ENCODE measurements around the gene C11orf98. TPM values are rescaled to one million over a fixed set of nuclear protein-coding genes. Genes with fewer than 3 reads are reported as not detected.

Gene C11orf98
- total RNA-seq, 2 donors from 2014 or later = 125 to 140 TPM

GRCh38 chr11:62648967-62649364 is 16.0 kb downstream of the C11orf98 start:
- no peak overlapping the region for H3K9ac ChIP-seq (ENCODE audit: extremely low read depth, low read length, poor library complexity, severe bottlenecking)
- H3K27me3 ChIP-seq (ENCODE audit: control insufficient read depth, insufficient read depth, low read length, poor library complexity, severe bottlenecking) = no peaks in the 10 kb centered on the region
- no peak overlapping the region for H3K4me3 ChIP-seq (ENCODE audit: low read length)
- H3K4me3 Mint-ChIP-seq = no peak overlapping the region
- TF ChIP-seq, protein P1, sequence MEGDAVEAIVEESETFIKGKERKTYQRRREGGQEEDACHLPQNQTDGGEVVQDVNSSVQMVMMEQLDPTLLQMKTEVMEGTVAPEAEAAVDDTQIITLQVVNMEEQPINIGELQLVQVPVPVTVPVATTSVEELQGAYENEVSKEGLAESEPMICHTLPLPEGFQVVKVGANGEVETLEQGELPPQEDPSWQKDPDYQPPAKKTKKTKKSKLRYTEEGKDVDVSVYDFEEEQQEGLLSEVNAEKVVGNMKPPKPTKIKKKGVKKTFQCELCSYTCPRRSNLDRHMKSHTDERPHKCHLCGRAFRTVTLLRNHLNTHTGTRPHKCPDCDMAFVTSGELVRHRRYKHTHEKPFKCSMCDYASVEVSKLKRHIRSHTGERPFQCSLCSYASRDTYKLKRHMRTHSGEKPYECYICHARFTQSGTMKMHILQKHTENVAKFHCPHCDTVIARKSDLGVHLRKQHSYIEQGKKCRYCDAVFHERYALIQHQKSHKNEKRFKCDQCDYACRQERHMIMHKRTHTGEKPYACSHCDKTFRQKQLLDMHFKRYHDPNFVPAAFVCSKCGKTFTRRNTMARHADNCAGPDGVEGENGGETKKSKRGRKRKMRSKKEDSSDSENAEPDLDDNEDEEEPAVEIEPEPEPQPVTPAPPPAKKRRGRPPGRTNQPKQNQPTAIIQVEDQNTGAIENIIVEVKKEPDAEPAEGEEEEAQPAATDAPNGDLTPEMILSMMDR (conservative IDR thresholded peaks at IDR 0.05) = no peak
- WGBS, 2 experiments (ENCODE audit: insufficient coverage in 1 of 2, insufficient read length in 1 of 2) = 90 to 100% methylated on average over 4 to 11 of the region's 11 CpGs
- H3K4me1 ChIP-seq (ENCODE audit: control insufficient read depth, insufficient read depth, low read length) = no peaks in the 10 kb centered on the region
- no peak for DNase-seq
- no peaks in the 10 kb centered on the region for H3K9me3 Mint-ChIP-seq
- H3K4me1 Mint-ChIP-seq = peaks cover 7% of the 10 kb centered on the region
- peaks cover 24% of the 10 kb centered on the region for H3K36me3 Mint-ChIP-seq (ENCODE audit: low read depth)
- H3K27ac ChIP-seq (ENCODE audit: low read depth, low read length) = no peak overlapping the region
- peaks cover 31% of the 10 kb centered on the region for H3K36me3 ChIP-seq (ENCODE audit: control insufficient read depth, insufficient read depth, low read length)
- no peaks in the 10 kb centered on the region for H3K27me3 Mint-ChIP-seq (ENCODE audit: insufficient read depth)
- no peaks in the 10 kb centered on the region for H3K9me3 ChIP-seq (ENCODE audit: control insufficient read depth, low read length)
- H3K27ac Mint-ChIP-seq = no peak overlapping the region

DNA sequence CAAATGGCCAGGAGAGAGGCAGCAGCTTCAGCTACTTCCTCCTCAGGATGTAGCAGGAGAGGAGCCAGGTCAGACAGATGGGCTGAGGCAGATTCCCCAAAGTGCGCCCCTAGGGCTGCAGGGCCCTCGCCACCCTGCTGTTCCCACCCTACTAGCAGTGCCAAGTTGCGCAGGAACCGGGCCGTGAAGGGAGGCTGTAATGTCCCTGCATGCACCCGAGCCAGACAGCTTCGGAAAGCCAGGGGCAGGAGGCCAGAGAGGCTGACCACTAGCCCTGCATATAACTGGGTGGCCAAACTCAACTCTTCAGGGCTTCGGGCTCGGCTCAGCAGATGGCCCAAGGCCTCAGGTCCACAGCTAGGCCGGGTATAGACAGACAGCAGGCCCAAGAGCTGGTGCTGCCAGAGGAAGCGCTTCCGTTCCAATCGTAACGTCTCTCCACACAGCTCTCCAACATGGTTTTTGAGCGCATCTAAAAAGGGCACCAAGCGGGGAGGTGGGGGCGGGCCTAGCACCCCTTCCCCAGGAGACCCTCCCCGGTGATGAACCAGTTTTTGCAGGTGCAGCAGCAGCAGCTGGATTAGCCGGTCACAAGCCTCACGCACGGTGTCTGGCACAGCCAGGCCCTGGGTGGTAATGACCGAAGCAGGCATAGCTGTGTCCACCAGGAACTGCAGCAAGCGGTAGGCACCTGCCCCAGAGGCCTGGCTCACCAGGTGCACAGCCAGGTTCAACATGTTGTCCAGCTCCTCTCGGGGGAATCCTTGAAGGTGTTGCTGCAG is 16.6 kb downstream of the C11orf98 start:
- peaks cover 36% of the 10 kb centered on the region for H3K36me3 ChIP-seq (ENCODE audit: control insufficient read depth, insufficient read depth, low read length)
- Mint-ChIP-seq H3K4me1 (peaks cover 7% of the 10 kb centered on the region), H3K4me3 (no peak overlapping the region), H3K9me3 (no peaks in the 10 kb centered on the region), H3K36me3 (ENCODE audit: low read depth) (peaks cover 29% of the 10 kb centered on the region), H3K27ac (no peak overlapping the region), H3K27me3 (ENCODE audit: insufficient read depth) (no peaks in the 10 kb centered on the region)
- no peaks in the 10 kb centered on the region for H3K27me3 ChIP-seq (ENCODE audit: control insufficient read depth, insufficient read depth, low read length, poor library complexity, severe bottlenecking)
- no peak for DNase-seq
- WGBS, 2 experiments (ENCODE audit: insufficient coverage in 1 of 2, insufficient read length in 1 of 2) = 92 to 98% methylated on average over 16 to 24 of the region's 24 CpGs
- no peak overlapping the region for H3K4me3 ChIP-seq (ENCODE audit: low read length)
- H3K27ac ChIP-seq (ENCODE audit: low read depth, low read length) = no peak overlapping the region
- H3K4me1 ChIP-seq (ENCODE audit: control insufficient read depth, insufficient read depth, low read length) = no peaks in the 10 kb centered on the region
- no peak overlapping the region for H3K9ac ChIP-seq (ENCODE audit: extremely low read depth, low read length, poor library complexity, severe bottlenecking)
- no peaks in the 10 kb centered on the region for H3K9me3 ChIP-seq (ENCODE audit: control insufficient read depth, low read length)
- TF ChIP-seq, protein P1 (conservative IDR thresholded peaks at IDR 0.05) = no peak

- no peaks in the 10 kb centered on the region for H3K4me1 ChIP-seq (ENCODE audit: control insufficient read depth, insufficient read depth, low read length)
- Mint-ChIP-seq H3K9me3 (no peaks in the 10 kb centered on the region), H3K27me3 (ENCODE audit: insufficient read depth) (no peaks in the 10 kb centered on the region), H3K27ac (no peak overlapping the region), H3K4me3 (no peak overlapping the region), H3K4me1 (peaks cover 6% of the 10 kb centered on the region), H3K36me3 (ENCODE audit: low read depth) (peaks cover 34% of the 10 kb centered on the region)
- no peaks in the 10 kb centered on the region for H3K27me3 ChIP-seq (ENCODE audit: control insufficient read depth, insufficient read depth, low read length, poor library complexity, severe bottlenecking)
- H3K36me3 ChIP-seq (ENCODE audit: control insufficient read depth, insufficient read depth, low read length) = peaks cover 43% of the 10 kb centered on the region
- no peak for DNase-seq
- no peaks in the 10 kb centered on the region for H3K9me3 ChIP-seq (ENCODE audit: control insufficient read depth, low read length)
- TF ChIP-seq, protein P1 (conservative IDR thresholded peaks at IDR 0.05) = no peak
- 95 to 98% methylated on average over 5 to 6 of the region's 6 CpGs for WGBS, 2 experiments (ENCODE audit: insufficient coverage in 1 of 2, insufficient read length in 1 of 2)
- H3K27ac ChIP-seq (ENCODE audit: low read depth, low read length) = no peak overlapping the region
- no peak overlapping the region for H3K9ac ChIP-seq (ENCODE audit: extremely low read depth, low read length, poor library complexity, severe bottlenecking)
- H3K4me3 ChIP-seq (ENCODE audit: low read length) = no peak overlapping the region
Measured at GRCh38 chr11:62647609-62648005, 17.4 kb downstream of the C11orf98 start.

Measured in endodermal cell (in vitro differentiated cells).